Panc1 (cell line): Measurements from ENCODE around the gene TMEM151A.

ENCODE experiments used
- CTCF ChIP-seq: fragments of 450-650 bp; IDR thresholded peaks from 2 replicates; pipeline ENCODE4 v1.5.1; 2017; ENCODE audit warnings: mild to moderate bottlenecking
- POLR2AphosphoS5 ChIP-seq: IDR thresholded peaks from 2 replicates; pipeline ENCODE4 v1.6.1; 2012; ENCODE audit warnings: mild to moderate bottlenecking, low read depth, low read length, moderate library complexity
- REST ChIP-seq, 2 experiments: IDR thresholded peaks; 2 replicates each; pipeline ENCODE4 v1.6.1; 2011 to 2012; ENCODE audit warnings: low read depth in 2 of 2, control low read depth in 1 of 2, low read length in 1 of 2, mild to moderate bottlenecking in 1 of 2, moderate library complexity in 1 of 2; ENCODE audit not compliant: insufficient read depth in 1 of 2
- SIN3A ChIP-seq: IDR thresholded peaks from 2 replicates; pipeline ENCODE4 v1.6.1; 2012; ENCODE audit warnings: low read depth, mild to moderate bottlenecking, low read length, moderate library complexity, borderline replicate concordance; ENCODE audit not compliant: insufficient read depth
- TCF7L2 ChIP-seq: IDR thresholded peaks from 2 replicates; pipeline ENCODE4 v1.6.1; 2011; ENCODE audit warnings: mild to moderate bottlenecking, low read depth, low read length, inconsistent platforms

- no peak for TF ChIP-seq REST (IDR thresholded peaks at IDR 0.05; ENCODE audit: insufficient read depth in 1 of 2, low read depth in 2 of 2, low read length in 1 of 2)
- TF ChIP-seq CTCF, result no peak
- no peak for TF ChIP-seq POLR2AphosphoS5
- TF ChIP-seq SIN3A, result no peak
- TF ChIP-seq TCF7L2, result no peak
These were observed 29.5 kb upstream of the TMEM151A start for GRCh38 chr11:66262191-66262590.
